Cardiac fibroblast (primary cell): Measurements from ENCODE around the gene MEFV.
"Not testable (repeated sequence)": the region's sequence is repeated elsewhere in the genome, so short reads cannot be mapped to it uniquely, and the experiment has no call there.

ENCODE experiments used
- DNase-seq, 2 donors: peaks; one replicate each; pipeline versions ENCODE4 v3.0.0 to v3.0.0-alpha.2; 2010; ENCODE audit warnings: low read depth in 2 of 2
- H3K4me3 ChIP-seq, 2 donors: replicated peaks in 1 of 2; 1 replicate in 1 of 2; 2 replicates in 1 of 2; pipeline ENCODE4 v1.5.1; 2011; ENCODE audit warnings: low read depth in 2 of 2, low read length in 2 of 2, mild to moderate bottlenecking in 2 of 2, moderate library complexity in 1 of 2
- TF ChIP-seq, protein P1 (sequence below): IDR thresholded peaks from one replicate; pipeline ENCODE4 v1.5.1; 2011; ENCODE audit warnings: low read depth, mild to moderate bottlenecking, low read length, inconsistent platforms

The MEFV gene

DNA sequence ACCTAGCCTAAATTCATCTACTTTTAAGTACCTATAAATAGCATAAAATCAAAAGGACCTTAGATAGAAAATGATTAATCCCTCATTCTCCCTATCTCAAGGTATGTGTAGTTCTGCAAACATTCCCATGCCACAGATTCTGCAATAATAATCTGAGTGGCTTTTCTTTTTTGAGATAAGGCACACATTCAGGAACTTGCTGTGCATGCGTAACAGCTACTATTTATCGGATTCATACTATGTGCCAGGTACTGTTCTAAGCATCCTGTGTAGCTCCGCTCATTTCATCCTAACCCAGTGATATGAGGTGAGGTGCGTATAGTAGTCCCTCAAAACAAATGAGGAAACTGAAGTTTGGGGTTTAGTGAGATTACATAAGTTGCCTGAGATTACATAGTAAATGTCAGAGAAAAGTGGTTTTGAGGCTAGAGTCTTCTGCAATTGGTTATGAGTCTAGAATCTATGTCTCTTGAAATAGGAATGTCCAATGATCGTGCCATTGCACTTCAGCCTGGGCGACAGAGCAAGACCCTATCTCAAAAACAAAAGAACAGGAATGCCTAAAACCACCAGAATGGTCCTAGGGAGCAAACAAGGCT lies 24.9 kb upstream of the MEFV start:
- TF ChIP-seq, protein P1, sequence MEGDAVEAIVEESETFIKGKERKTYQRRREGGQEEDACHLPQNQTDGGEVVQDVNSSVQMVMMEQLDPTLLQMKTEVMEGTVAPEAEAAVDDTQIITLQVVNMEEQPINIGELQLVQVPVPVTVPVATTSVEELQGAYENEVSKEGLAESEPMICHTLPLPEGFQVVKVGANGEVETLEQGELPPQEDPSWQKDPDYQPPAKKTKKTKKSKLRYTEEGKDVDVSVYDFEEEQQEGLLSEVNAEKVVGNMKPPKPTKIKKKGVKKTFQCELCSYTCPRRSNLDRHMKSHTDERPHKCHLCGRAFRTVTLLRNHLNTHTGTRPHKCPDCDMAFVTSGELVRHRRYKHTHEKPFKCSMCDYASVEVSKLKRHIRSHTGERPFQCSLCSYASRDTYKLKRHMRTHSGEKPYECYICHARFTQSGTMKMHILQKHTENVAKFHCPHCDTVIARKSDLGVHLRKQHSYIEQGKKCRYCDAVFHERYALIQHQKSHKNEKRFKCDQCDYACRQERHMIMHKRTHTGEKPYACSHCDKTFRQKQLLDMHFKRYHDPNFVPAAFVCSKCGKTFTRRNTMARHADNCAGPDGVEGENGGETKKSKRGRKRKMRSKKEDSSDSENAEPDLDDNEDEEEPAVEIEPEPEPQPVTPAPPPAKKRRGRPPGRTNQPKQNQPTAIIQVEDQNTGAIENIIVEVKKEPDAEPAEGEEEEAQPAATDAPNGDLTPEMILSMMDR, result no peak
- no peak for DNase-seq

DNA sequence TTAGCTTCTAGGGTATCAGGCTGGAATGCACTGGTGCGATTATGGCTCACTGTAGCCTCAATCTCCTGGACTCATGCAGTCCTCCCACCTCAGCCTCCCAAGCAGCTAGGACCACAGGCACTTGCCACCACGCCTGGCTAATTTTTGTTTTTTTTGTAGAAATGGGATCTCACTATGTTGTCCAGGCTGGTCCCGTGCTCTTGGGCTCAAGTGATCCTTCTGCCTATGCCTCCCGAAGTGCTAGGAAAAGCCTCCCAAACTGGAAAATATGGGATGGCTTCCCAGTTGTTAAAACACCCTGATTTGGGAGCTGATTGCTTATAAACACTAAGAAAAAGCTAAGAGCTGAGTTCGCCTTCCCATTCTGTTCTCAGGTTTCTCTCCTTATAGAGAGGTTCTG lies 20.2 kb upstream of the MEFV start:
- H3K4me3 ChIP-seq, result no peak overlapping the region
- no peak for DNase-seq
- TF ChIP-seq, protein P1, result no peak

More for the DNA sequence above, 24.9 kb upstream of the MEFV start:
- no peak overlapping the region for H3K4me3 ChIP-seq

DNA sequence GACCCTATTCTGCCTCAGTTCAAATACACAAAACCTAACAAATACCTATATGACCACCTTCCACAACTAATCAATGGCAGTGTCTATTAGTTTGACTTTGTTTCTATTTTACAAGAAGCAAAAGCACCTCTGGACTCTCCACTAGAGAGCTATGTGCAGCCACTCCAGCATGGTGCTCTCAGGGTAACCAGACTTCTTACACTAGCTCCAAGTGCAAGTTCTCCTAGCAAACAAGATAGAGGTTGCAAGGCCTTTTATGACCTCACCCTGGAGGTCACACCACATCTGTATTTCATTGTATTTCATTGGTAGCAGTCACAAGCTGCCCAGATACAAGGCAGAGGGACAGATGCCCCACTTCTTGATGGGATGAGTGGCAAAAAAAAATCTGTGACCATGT lies 18.5 kb upstream of the MEFV start:
- TF ChIP-seq, protein P1, result no peak
- no peak overlapping the region for H3K4me3 ChIP-seq
- DNase-seq, result no peak

DNA sequence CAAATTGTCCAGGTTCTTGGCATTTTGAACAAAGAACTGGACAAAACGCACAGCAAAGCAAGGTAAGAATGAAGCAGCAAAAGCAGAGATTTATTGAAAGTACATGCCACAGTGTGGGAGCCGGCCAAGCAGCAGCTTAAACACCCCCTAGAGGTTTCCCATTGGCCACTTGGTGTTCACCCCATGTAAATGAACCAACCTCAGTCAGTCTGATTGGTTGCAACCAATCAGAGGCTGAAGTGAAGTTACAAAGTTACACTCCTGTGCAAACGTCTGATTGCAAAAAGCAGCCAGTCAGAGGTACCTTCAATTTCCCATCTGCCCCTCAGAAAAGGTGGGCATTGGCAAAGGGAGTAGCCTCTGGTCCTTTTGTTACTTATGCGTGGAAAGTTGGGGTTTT lies 18.1 kb upstream of the MEFV start:
- TF ChIP-seq, protein P1, result no peak
- H3K4me3 ChIP-seq, result no peak overlapping the region
- peak in 1 of 2 donors; percentile 9 for DNase-seq

DNA sequence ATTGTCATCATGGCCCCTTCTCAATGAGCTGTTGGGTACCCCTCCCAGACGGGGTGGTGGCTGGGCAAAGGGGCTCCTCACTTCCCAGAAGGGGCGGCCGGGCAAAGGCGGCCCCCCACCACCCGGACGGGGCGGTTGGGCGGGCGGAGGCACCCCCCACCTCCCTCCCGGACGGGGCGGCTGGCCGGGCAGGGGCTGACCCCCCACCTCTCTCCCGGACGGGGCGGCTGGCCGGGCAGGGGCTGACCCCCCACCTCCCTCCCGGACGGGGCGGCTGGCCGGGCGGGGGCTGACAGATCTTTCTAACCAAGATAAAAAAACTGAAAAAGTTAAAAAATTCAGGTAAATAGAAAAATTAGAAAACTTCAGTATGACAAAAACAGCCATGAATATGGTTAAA lies 14.8 kb upstream of the MEFV start:
- not testable (repeated sequence) for DNase-seq

DNA sequence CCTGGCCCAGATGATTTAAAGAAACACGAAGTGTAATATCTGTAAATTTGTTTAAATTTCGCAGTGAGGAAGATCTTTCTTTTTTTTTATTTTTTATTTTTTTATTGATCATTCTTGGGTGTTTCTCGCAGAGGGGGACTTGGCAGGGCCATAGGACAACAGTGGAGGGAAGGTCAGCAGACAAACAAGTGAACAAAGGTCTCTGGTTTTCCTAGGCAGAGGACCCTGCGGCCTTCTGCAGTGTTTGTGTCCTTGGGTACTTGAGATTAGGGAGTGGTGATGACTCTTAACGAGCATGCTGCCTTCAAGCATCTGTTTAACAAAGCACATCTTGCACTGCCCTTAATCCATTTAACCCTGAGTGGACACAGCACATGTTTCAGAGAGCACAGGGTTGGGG lies 14.3 kb upstream of the MEFV start:
- not testable (repeated sequence) for H3K4me3 ChIP-seq, DNase-seq

More for the DNA sequence above, 14.8 kb upstream of the MEFV start:
- H3K4me3 ChIP-seq, result not testable (repeated sequence)

DNA sequence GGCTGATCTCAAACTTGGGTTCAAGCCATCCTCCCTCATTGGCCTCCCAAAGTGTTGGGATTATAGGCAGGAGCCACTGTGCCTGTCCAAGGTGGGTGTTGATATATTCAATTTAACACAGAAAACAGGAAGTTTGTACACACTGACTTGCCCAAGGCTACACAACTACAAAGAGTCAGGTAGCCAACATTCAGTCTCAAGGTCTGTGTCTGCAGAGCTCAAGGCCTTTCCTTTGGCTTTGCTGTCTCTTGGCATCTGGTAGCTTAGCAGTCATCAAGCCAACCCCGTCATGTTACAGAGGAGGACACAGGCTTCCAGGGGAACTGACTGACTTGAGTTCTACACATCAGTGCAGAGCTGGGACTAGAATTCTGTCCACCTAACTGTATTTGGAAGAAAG lies 11.9 kb upstream of the MEFV start:
- no peak for DNase-seq
- TF ChIP-seq, protein P1, result no peak
- H3K4me3 ChIP-seq, result no peak overlapping the region

DNA sequence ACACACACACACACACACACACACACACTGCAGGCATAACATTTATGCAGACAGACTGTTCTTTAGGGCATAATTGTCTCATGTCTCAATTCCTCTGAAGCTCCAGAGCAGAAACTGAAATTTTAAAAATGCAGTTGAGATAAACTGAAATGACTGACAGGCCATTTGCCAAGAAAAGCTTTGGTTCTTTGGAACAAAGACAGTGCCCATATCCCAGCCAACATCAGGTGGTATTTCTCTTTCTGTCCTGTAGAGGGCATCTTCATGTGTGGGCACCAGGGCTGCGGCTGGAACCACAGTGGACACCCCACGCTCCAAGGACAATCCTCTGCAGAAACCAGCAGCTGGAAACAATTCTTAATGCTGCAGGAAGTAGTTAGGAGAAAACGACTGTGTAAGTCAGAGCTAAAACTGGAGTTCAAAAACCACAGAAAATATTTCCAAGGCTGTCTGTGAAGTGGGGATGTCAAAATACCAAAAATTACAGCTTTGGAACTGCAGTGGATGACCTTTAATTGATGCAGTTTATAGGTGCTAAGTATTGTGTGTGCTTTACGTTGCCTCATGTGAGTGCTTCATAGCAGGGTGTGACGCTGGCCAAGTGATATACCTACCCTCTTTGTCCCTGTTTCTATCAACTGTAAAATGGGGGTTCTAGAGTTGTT lies 10.6 kb upstream of the MEFV start:
- H3K4me3 ChIP-seq, result no peak overlapping the region
- TF ChIP-seq, protein P1, result peak; percentile 71
- peak; percentile 62 for DNase-seq
